HL-60 (cell line): ENCODE results near the gene JOSD1.

Source experiments
- GABPA ChIP-seq: IDR thresholded peaks from 2 replicates; pipeline ENCODE4 v1.6.1; 2012; ENCODE audit warnings: low read depth
- TF ChIP-seq, protein P1 (sequence below): IDR thresholded peaks from 2 replicates; pipeline ENCODE4 v1.6.1; 2012; ENCODE audit warnings: low read depth; ENCODE audit not compliant: insufficient replicate concordance
- TF ChIP-seq, protein P2 (sequence below): IDR thresholded peaks from one replicate; pipeline ENCODE4 v1.5.1; 2011; ENCODE audit warnings: low read length, control low read depth, inconsistent platforms; ENCODE audit not compliant: insufficient read depth

DNA sequence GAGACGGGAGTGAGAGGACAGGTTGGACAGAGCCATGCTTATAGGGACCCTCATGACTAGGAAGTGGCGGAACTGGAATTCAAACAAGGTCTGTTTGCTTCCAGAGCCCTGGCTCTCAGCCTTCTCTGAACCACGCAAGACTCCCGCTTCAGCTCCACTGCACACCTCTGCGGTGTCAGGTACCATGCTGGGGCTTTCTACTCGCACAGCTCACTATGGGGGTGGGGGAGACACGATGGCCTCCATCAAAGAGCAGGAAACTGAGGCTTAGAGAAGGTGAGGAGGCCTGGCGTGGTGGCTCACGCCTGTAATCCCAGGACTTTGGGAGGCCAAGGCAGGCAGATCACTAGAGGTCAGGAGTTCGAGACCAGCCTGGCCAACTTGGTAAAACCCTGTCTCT, 40.8 kb upstream of the JOSD1 start:
- TF ChIP-seq, protein P1, sequence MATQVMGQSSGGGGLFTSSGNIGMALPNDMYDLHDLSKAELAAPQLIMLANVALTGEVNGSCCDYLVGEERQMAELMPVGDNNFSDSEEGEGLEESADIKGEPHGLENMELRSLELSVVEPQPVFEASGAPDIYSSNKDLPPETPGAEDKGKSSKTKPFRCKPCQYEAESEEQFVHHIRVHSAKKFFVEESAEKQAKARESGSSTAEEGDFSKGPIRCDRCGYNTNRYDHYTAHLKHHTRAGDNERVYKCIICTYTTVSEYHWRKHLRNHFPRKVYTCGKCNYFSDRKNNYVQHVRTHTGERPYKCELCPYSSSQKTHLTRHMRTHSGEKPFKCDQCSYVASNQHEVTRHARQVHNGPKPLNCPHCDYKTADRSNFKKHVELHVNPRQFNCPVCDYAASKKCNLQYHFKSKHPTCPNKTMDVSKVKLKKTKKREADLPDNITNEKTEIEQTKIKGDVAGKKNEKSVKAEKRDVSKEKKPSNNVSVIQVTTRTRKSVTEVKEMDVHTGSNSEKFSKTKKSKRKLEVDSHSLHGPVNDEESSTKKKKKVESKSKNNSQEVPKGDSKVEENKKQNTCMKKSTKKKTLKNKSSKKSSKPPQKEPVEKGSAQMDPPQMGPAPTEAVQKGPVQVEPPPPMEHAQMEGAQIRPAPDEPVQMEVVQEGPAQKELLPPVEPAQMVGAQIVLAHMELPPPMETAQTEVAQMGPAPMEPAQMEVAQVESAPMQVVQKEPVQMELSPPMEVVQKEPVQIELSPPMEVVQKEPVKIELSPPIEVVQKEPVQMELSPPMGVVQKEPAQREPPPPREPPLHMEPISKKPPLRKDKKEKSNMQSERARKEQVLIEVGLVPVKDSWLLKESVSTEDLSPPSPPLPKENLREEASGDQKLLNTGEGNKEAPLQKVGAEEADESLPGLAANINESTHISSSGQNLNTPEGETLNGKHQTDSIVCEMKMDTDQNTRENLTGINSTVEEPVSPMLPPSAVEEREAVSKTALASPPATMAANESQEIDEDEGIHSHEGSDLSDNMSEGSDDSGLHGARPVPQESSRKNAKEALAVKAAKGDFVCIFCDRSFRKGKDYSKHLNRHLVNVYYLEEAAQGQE = no peak
- TF ChIP-seq, protein P2, sequence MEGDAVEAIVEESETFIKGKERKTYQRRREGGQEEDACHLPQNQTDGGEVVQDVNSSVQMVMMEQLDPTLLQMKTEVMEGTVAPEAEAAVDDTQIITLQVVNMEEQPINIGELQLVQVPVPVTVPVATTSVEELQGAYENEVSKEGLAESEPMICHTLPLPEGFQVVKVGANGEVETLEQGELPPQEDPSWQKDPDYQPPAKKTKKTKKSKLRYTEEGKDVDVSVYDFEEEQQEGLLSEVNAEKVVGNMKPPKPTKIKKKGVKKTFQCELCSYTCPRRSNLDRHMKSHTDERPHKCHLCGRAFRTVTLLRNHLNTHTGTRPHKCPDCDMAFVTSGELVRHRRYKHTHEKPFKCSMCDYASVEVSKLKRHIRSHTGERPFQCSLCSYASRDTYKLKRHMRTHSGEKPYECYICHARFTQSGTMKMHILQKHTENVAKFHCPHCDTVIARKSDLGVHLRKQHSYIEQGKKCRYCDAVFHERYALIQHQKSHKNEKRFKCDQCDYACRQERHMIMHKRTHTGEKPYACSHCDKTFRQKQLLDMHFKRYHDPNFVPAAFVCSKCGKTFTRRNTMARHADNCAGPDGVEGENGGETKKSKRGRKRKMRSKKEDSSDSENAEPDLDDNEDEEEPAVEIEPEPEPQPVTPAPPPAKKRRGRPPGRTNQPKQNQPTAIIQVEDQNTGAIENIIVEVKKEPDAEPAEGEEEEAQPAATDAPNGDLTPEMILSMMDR = no peak
- no peak for TF ChIP-seq GABPA
